ENCODE data around the gene DSE.

DSE gene

DNA sequence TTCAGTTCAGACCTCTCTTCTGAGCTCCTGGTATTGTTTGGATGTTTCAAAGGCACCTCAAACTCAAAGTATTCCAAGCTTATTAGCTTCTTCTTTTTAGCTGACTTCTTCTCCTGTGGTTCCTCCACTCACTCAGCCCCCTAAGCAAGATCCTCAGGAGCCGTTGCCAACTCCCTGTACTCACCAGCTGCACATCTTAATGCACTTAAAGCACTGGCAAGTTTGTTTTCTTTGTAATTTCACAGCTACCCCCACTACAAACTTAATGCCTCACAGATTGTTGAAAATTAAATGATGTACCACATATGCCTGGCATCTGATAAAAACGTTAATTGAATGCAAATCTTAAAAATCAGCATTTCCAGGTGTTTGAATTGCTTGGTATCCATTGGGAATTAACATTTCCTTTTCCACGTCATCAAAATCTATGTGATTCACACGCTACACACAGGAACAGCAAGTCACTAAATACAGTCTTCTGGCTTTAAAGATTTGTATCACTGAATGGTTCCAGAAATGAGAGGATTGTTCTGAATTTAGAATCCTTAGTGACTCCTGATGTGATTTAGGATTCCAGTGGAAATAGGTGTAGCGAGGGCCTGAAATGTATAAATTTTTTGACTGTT, 114.9 kb downstream of the DSE start:
- CTCF ChIA-PET: no interaction called here
- DNase-seq (ENCODE audit: low spot score): no peak
- no peak overlapping the region for H3K27ac ChIP-seq
- POLR2A ChIA-PET (ENCODE audit: low non-redundant PET): no interaction called here
- TF ChIP-seq, protein P1, sequence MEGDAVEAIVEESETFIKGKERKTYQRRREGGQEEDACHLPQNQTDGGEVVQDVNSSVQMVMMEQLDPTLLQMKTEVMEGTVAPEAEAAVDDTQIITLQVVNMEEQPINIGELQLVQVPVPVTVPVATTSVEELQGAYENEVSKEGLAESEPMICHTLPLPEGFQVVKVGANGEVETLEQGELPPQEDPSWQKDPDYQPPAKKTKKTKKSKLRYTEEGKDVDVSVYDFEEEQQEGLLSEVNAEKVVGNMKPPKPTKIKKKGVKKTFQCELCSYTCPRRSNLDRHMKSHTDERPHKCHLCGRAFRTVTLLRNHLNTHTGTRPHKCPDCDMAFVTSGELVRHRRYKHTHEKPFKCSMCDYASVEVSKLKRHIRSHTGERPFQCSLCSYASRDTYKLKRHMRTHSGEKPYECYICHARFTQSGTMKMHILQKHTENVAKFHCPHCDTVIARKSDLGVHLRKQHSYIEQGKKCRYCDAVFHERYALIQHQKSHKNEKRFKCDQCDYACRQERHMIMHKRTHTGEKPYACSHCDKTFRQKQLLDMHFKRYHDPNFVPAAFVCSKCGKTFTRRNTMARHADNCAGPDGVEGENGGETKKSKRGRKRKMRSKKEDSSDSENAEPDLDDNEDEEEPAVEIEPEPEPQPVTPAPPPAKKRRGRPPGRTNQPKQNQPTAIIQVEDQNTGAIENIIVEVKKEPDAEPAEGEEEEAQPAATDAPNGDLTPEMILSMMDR (conservative IDR thresholded peaks at IDR 0.05; ENCODE audit: low read depth): no peak

DNA sequence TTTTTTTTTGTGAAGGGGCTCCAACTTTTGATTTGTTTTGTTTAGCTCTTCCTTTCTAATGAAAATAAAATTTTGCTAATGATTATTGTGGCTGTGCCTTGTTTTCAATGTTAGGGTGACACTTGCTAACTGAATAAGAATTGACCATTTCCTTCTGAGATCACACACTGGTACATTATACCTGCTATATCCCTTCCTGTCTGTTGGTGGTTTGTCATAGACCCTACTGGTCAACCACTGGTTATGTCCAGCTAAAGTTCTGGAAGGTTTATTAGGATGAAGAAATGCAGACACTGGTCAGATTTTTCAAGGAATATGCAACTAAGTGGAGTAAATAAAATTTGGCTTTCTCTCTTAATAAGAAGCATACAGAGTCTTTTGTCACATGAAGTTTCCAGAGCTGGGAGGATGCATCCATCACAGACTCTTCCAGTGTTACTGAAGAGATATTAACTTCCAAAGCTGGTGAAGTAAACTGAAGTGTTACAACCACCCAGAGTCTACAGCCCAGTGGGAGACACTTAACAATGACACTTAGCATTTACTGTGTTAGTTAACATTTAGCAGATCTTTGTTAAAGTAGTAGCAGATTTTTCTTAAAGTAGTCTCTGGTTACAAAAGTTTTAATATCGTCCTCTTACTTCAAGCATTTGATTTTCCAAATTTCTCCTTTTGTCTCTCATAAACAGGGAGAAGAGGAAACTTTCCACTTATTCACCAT, 121.0 kb downstream of the DSE start:
- H3K27ac ChIP-seq: no peak overlapping the region
- TF ChIP-seq, protein P1 (conservative IDR thresholded peaks at IDR 0.05; ENCODE audit: low read depth): no peak
- ChIA-PET CTCF (no interaction called here), POLR2A (ENCODE audit: low non-redundant PET) (interaction anchor here (0.5 kb wide), 1 partner anchor 378 kb away, joined by 3 read pairs; no protein-coding TSS in a partner anchor)
- no peak for DNase-seq (ENCODE audit: low spot score)

DNA sequence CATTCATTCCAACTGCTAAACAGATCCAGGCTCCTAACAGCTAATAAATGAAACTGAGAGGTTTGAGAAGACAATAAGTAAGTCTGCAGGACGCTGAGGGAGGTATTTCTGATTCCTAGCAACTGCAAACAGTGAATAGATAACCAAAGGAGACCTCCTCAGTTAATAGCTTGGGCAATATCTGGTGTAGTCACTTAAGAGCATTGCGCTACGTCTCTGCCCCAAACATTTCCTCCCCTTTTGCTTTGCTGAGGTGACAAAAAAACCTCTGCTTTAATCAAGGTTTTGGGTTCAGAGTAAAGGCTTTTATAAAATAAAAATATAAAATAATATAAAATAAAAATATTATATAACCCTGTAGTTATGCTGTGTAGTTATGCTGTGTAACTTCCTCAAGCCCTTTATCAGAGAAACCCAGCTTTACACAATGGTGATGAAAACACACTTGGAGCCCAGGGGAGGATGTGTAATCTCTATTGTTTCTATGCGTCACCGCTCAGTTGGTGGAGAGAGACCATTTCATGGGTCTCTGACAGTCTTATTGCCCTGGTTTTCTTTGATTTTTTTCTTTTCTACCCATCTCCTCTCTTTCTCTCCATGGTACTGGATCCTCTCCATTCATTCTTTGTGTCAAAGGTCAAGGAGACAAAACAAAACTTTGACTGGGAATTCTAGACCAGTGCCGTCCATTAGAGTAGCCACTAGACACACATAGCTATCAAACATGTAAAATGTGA, 121.8 kb downstream of the DSE start:
- TF ChIP-seq, protein P1 (conservative IDR thresholded peaks at IDR 0.05; ENCODE audit: low read depth): no peak
- no peak for DNase-seq (ENCODE audit: low spot score)
- POLR2A ChIA-PET (ENCODE audit: low non-redundant PET): interaction anchor here (0.5 kb wide), 1 partner anchor 378 kb away, joined by 3 read pairs; no protein-coding TSS in a partner anchor
- no peak overlapping the region for H3K27ac ChIP-seq
- CTCF ChIA-PET: no interaction called here

Data from RWPE1 (cell line).